ENCODE measurements around the gene PLA2G1B.

Gene PLA2G1B

DNA sequence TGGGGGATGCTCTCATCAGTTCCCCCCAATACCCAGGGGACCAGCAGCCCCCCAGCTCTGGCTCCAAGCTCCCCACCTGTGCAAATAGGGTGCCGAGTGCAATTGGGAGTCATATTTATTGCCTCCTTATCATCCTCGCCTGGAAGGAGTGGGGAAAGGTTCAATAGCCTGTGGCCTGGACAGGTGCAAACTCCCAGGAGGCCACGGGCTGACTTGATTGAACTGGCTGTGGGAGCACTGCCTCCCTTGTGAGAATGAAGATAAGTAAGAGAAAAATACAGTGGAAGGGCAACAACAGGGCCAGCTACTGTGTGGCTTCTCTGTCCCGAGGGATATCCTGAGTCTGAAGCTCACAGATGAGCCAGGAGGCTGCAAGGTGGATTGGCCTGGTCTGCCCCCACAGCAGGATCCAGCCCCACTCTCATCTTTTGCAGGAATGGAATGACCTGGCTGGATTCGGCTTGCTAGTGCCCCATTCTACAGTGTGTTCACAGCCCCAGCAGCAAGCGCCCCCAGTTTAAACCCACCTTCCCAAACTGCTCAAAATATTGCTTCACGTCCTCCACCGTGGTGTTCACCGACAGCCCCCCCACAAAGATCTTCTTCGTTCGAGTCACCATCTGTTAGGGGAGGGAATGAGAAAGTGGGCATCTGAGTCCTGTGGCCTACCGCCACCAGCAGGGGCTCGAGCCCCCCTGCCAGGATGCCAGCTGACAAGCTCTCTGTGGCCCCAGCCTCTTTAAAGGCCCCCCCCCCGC, 35.1 kb upstream of the PLA2G1B start:
- no peak overlapping the region for H3K4me3 ChIP-seq (ENCODE audit: low read length, poor library complexity, severe bottlenecking)
- TF ChIP-seq, protein P1, sequence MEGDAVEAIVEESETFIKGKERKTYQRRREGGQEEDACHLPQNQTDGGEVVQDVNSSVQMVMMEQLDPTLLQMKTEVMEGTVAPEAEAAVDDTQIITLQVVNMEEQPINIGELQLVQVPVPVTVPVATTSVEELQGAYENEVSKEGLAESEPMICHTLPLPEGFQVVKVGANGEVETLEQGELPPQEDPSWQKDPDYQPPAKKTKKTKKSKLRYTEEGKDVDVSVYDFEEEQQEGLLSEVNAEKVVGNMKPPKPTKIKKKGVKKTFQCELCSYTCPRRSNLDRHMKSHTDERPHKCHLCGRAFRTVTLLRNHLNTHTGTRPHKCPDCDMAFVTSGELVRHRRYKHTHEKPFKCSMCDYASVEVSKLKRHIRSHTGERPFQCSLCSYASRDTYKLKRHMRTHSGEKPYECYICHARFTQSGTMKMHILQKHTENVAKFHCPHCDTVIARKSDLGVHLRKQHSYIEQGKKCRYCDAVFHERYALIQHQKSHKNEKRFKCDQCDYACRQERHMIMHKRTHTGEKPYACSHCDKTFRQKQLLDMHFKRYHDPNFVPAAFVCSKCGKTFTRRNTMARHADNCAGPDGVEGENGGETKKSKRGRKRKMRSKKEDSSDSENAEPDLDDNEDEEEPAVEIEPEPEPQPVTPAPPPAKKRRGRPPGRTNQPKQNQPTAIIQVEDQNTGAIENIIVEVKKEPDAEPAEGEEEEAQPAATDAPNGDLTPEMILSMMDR (conservative IDR thresholded peaks at IDR 0.05; ENCODE audit: low read length), result no peak
- no peak for TF ChIP-seq EZH2phosphoT487 (IDR thresholded peaks at IDR 0.05; ENCODE audit: borderline replicate concordance)
- no peaks in the 10 kb centered on the region for H3K79me2 ChIP-seq (ENCODE audit: insufficient read depth, low read length)
- H4K20me1 ChIP-seq (ENCODE audit: insufficient read depth, low read length, poor library complexity, severe bottlenecking), result no peaks in the 10 kb centered on the region
- H3F3A ChIP-seq (ENCODE audit: low read depth), result no peaks in the 10 kb centered on the region
- H3K4me1 ChIP-seq (ENCODE audit: insufficient read depth, low read length, poor library complexity, severe bottlenecking), result no peaks in the 10 kb centered on the region
- no peaks in the 10 kb centered on the region for H3K36me3 ChIP-seq (ENCODE audit: insufficient read depth, low read length)
- H3K9me3 ChIP-seq (ENCODE audit: insufficient read depth, low read depth, low read length), result no peaks in the 10 kb centered on the region
- no peaks in the 10 kb centered on the region for H3K27me3 ChIP-seq (ENCODE audit: insufficient read depth, low read length, poor library complexity, severe bottlenecking)
- no peak overlapping the region for H2AFZ ChIP-seq (ENCODE audit: low read length)
- no peak overlapping the region for H3K9ac ChIP-seq (ENCODE audit: low read depth, low read length, poor library complexity, severe bottlenecking)
- no peak overlapping the region for H3K4me2 ChIP-seq (ENCODE audit: low read depth, low read length, poor library complexity, severe bottlenecking)
- H3K9me2 ChIP-seq (replicated peaks; ENCODE audit: low read depth, low read length), result no peaks in the 10 kb centered on the region

GRCh38 chr12:120361506-120362208, 34.1 kb upstream of the PLA2G1B start:
- no peaks in the 10 kb centered on the region for H3F3A ChIP-seq (ENCODE audit: low read depth)
- no peak overlapping the region for H3K9ac ChIP-seq (ENCODE audit: low read depth, low read length, poor library complexity, severe bottlenecking)
- H3K27me3 ChIP-seq (ENCODE audit: insufficient read depth, low read length, poor library complexity, severe bottlenecking), result no peaks in the 10 kb centered on the region
- H3K4me3 ChIP-seq (ENCODE audit: low read length, poor library complexity, severe bottlenecking), result no peak overlapping the region
- H3K79me2 ChIP-seq (ENCODE audit: insufficient read depth, low read length), result no peaks in the 10 kb centered on the region
- no peaks in the 10 kb centered on the region for H3K4me1 ChIP-seq (ENCODE audit: insufficient read depth, low read length, poor library complexity, severe bottlenecking)
- no peak overlapping the region for H3K4me2 ChIP-seq (ENCODE audit: low read depth, low read length, poor library complexity, severe bottlenecking)
- no peak for TF ChIP-seq EZH2phosphoT487 (IDR thresholded peaks at IDR 0.05; ENCODE audit: borderline replicate concordance)
- TF ChIP-seq, protein P1 (conservative IDR thresholded peaks at IDR 0.05; ENCODE audit: low read length), result no peak
- H3K9me3 ChIP-seq (ENCODE audit: insufficient read depth, low read depth, low read length), result no peaks in the 10 kb centered on the region
- H4K20me1 ChIP-seq (ENCODE audit: insufficient read depth, low read length, poor library complexity, severe bottlenecking), result no peaks in the 10 kb centered on the region
- no peaks in the 10 kb centered on the region for H3K9me2 ChIP-seq (replicated peaks; ENCODE audit: low read depth, low read length)
- H3K36me3 ChIP-seq (ENCODE audit: insufficient read depth, low read length), result no peaks in the 10 kb centered on the region
- no peak overlapping the region for H2AFZ ChIP-seq (ENCODE audit: low read length)

- no peaks in the 10 kb centered on the region for H4K20me1 ChIP-seq (ENCODE audit: insufficient read depth, low read length, poor library complexity, severe bottlenecking)
- no peaks in the 10 kb centered on the region for H3K36me3 ChIP-seq (ENCODE audit: insufficient read depth, low read length)
- H3K4me2 ChIP-seq (ENCODE audit: low read depth, low read length, poor library complexity, severe bottlenecking), result no peak overlapping the region
- TF ChIP-seq EZH2phosphoT487 (IDR thresholded peaks at IDR 0.05; ENCODE audit: borderline replicate concordance), result no peak
- TF ChIP-seq, protein P1 (conservative IDR thresholded peaks at IDR 0.05; ENCODE audit: low read length), result no peak
- H2AFZ ChIP-seq (ENCODE audit: low read length), result no peak overlapping the region
- H3K4me1 ChIP-seq (ENCODE audit: insufficient read depth, low read length, poor library complexity, severe bottlenecking), result no peaks in the 10 kb centered on the region
- H3K9ac ChIP-seq (ENCODE audit: low read depth, low read length, poor library complexity, severe bottlenecking), result no peak overlapping the region
- no peaks in the 10 kb centered on the region for H3K79me2 ChIP-seq (ENCODE audit: insufficient read depth, low read length)
- no peak overlapping the region for H3K4me3 ChIP-seq (ENCODE audit: low read length, poor library complexity, severe bottlenecking)
- no peaks in the 10 kb centered on the region for H3K9me3 ChIP-seq (ENCODE audit: insufficient read depth, low read depth, low read length)
- H3F3A ChIP-seq (ENCODE audit: low read depth), result no peaks in the 10 kb centered on the region
- no peaks in the 10 kb centered on the region for H3K27me3 ChIP-seq (ENCODE audit: insufficient read depth, low read length, poor library complexity, severe bottlenecking)
- no peaks in the 10 kb centered on the region for H3K9me2 ChIP-seq (replicated peaks; ENCODE audit: low read depth, low read length)
These were observed 31.5 kb upstream of the PLA2G1B start for GRCh38 chr12:120359128-120359527.

All from Loucy (cell line).